NCI-H2227 treated with DMSO at 0.1 percent for 48 hours (cell line): Measurements from ENCODE around the gene CFAP90.

Experiments
- DNase-seq: peaks from one replicate; lab custom pipeline; 2025; lab: John Stamatoyannopoulos, UW

The CFAP90 gene

GRCh38 chr5:7850395-7851239 lies at the start of gene CFAP90:
Gene CFAP90 (minus strand): TSS chr5:7851133. CDS start chr5:7851021, 112 bp downstream.
- peak; percentile 79 for DNase-seq

GRCh38 chr5:7897014-7897600 lies 46.2 kb upstream of the CFAP90 start:
- DNase-seq = no peak

- DNase-seq = no peak
Observed at GRCh38 chr5:7894860-7895259, 43.9 kb upstream of the CFAP90 start.

GRCh38 chr5:7894439-7894838 lies 43.5 kb upstream of the CFAP90 start:
- no peak for DNase-seq

GRCh38 chr5:7888901-7889300 lies 38.0 kb upstream of the CFAP90 start:
- DNase-seq = no peak

GRCh38 chr5:7886849-7887475 lies 36.0 kb upstream of the CFAP90 start:
- peak; percentile 29 for DNase-seq

- DNase-seq = no peak
Observed at GRCh38 chr5:7884491-7885267, 33.7 kb upstream of the CFAP90 start.

- no peak for DNase-seq
Observed at GRCh38 chr5:7882926-7883325, 32.0 kb upstream of the CFAP90 start.

GRCh38 chr5:7881816-7882215 lies 30.9 kb upstream of the CFAP90 start:
- no peak for DNase-seq

GRCh38 chr5:7881091-7881490 lies 30.2 kb upstream of the CFAP90 start:
- DNase-seq = no peak

- no peak for DNase-seq
Observed at GRCh38 chr5:7878381-7878873, 27.5 kb upstream of the CFAP90 start.

GRCh38 chr5:7877851-7878250 lies 26.9 kb upstream of the CFAP90 start:
- DNase-seq = no peak

- no peak for DNase-seq
Observed at GRCh38 chr5:7876867-7877266, 25.9 kb upstream of the CFAP90 start.

- DNase-seq = no peak
Observed at GRCh38 chr5:7875151-7875550, 24.2 kb upstream of the CFAP90 start.

GRCh38 chr5:7874639-7875038 lies 23.7 kb upstream of the CFAP90 start:
- no peak for DNase-seq

- DNase-seq = no peak
Observed at GRCh38 chr5:7873216-7873615, 22.3 kb upstream of the CFAP90 start.

- no peak for DNase-seq
Observed at GRCh38 chr5:7872517-7873130, 21.7 kb upstream of the CFAP90 start.

GRCh38 chr5:7871653-7872052 lies 20.7 kb upstream of the CFAP90 start:
- no peak for DNase-seq

- no peak for DNase-seq
Observed at GRCh38 chr5:7869474-7870136, 18.7 kb upstream of the CFAP90 start.

- DNase-seq = peak; percentile 93
Observed at GRCh38 chr5:7868773-7869473, 18.0 kb upstream of the CFAP90 start, which contains the start of the genes FASTKD3 and MTRR. Gene FASTKD3 (minus strand): TSS chr5:7869031. CDS start chr5:7868083, 948 bp downstream. Gene MTRR (plus strand): TSS chr5:7869148. CDS start chr5:7870795, 1,647 bp downstream.
